M059J (cell line): ENCODE results near the gene PKD1. TPM values are rescaled to one million over a fixed set of nuclear protein-coding genes. Genes with fewer than 3 reads are reported as not detected.
"Not testable (repeated sequence)": the region's sequence is repeated elsewhere in the genome, so short reads cannot be mapped to it uniquely, and the experiment has no call there.

Source experiments
- DNase-seq: peaks from one replicate; pipeline ENCODE4 v3.0.0-alpha.2; 2012; ENCODE audit warnings: low read depth
- total RNA-seq: library from RNA; depleted of rRNA; stranded (reverse); fragments of >200 nt; shearing (Covaris generic); gene quantifications from 2 replicates; pipeline ENCODE4 v1.2.3, GENCODE V29; 2014

Gene PKD1
- total RNA-seq, 1 experiment from 2014 or later, result 56.0 TPM

GRCh38 chr16:2107791-2108125 is 27.9 kb downstream of the PKD1 start:
- DNase-seq, result not testable (repeated sequence)

GRCh38 chr16:2107121-2107790 is 28.4 kb downstream of the PKD1 start:
- peak; percentile 35 for DNase-seq

GRCh38 chr16:2106211-2106610 is 29.5 kb downstream of the PKD1 start:
- not testable (repeated sequence) for DNase-seq

GRCh38 chr16:2105769-2106168 is 29.9 kb downstream of the PKD1 start:
- not testable (repeated sequence) for DNase-seq

GRCh38 chr16:2105291-2105690 is 30.4 kb downstream of the PKD1 start:
- not testable (repeated sequence) for DNase-seq

GRCh38 chr16:2104464-2104863 is 31.2 kb downstream of the PKD1 start:
- DNase-seq, result not testable (repeated sequence)

- DNase-seq, result no peak
Measured at GRCh38 chr16:2102471-2102870, 33.2 kb downstream of the PKD1 start.

GRCh38 chr16:2101581-2101980 is 34.1 kb downstream of the PKD1 start:
- DNase-seq, result not testable (repeated sequence)

- not testable (repeated sequence) for DNase-seq
Measured at GRCh38 chr16:2097689-2098088, 38.0 kb downstream of the PKD1 start.

GRCh38 chr16:2096853-2097595 is 38.7 kb downstream of the PKD1 start:
- DNase-seq, result no peak

- DNase-seq, result no peak
Measured at GRCh38 chr16:2095918-2096582, 39.6 kb downstream of the PKD1 start.

- peak; percentile 74 for DNase-seq
Measured at GRCh38 chr16:2095315-2095853, 40.3 kb downstream of the PKD1 start.

- no peak for DNase-seq
Measured at GRCh38 chr16:2093793-2094192, 41.9 kb downstream of the PKD1 start.

- DNase-seq, result no peak
Measured at GRCh38 chr16:2092866-2093265, 42.8 kb downstream of the PKD1 start.

GRCh38 chr16:2092256-2092620 is 43.5 kb downstream of the PKD1 start:
- DNase-seq, result no peak

GRCh38 chr16:2091547-2092255 is 44.0 kb downstream of the PKD1 start:
- no peak for DNase-seq

GRCh38 chr16:2090777-2091546 is 44.7 kb downstream of the PKD1 start:
- no peak for DNase-seq

GRCh38 chr16:2090481-2090776 is 45.3 kb downstream of the PKD1 start:
- DNase-seq, result no peak

- DNase-seq, result no peak
Measured at GRCh38 chr16:2089706-2090480, 45.8 kb downstream of the PKD1 start.

- DNase-seq, result no peak
Measured at GRCh38 chr16:2088759-2089358, 46.8 kb downstream of the PKD1 start.
